ENCODE measurements around the gene PDZD8. TPM values are rescaled to one million over a fixed set of nuclear protein-coding genes. Genes with fewer than 3 reads are reported as not detected.

PDZD8 gene
- total RNA-seq, 1 experiment from 2014 or later, result 16.0 TPM

GRCh38 chr10:117420768-117421167 is 45.5 kb upstream of the PDZD8 start:
- Histone ChIP-seq H2AFZ (no peak overlapping the region), H3K4me3 (no peak overlapping the region), H4K20me1 (ENCODE audit: insufficient read depth) (no peaks in the 10 kb centered on the region), H3K27ac (no peak overlapping the region), H3K36me3 (ENCODE audit: low read depth) (no peaks in the 10 kb centered on the region), H3K4me2 (no peak overlapping the region), H3K9me3 (ENCODE audit: insufficient read depth, low read depth) (no peaks in the 10 kb centered on the region), H3K27me3 (ENCODE audit: insufficient read depth, low read depth) (no peaks in the 10 kb centered on the region), H3K79me2 (ENCODE audit: low read depth) (no peaks in the 10 kb centered on the region), H3K9me2 (ENCODE audit: insufficient read depth) (no peaks in the 10 kb centered on the region), H3K4me1 (replicated peaks; ENCODE audit: insufficient read depth) (peaks cover 24% of the 10 kb centered on the region), H3F3A (ENCODE audit: insufficient read depth, low read depth) (peaks cover 4% of the 10 kb centered on the region; the same call in 1 of the 2 replicates)
- intact Hi-C loops (cut with micrococcal nuclease; ENCODE audit: unreplicated experiment), result no loop called here
- DNase-seq, result no peak
- BruUV-seq (replicated peaks), result no TSS peak
- TF ChIP-seq, protein P1, sequence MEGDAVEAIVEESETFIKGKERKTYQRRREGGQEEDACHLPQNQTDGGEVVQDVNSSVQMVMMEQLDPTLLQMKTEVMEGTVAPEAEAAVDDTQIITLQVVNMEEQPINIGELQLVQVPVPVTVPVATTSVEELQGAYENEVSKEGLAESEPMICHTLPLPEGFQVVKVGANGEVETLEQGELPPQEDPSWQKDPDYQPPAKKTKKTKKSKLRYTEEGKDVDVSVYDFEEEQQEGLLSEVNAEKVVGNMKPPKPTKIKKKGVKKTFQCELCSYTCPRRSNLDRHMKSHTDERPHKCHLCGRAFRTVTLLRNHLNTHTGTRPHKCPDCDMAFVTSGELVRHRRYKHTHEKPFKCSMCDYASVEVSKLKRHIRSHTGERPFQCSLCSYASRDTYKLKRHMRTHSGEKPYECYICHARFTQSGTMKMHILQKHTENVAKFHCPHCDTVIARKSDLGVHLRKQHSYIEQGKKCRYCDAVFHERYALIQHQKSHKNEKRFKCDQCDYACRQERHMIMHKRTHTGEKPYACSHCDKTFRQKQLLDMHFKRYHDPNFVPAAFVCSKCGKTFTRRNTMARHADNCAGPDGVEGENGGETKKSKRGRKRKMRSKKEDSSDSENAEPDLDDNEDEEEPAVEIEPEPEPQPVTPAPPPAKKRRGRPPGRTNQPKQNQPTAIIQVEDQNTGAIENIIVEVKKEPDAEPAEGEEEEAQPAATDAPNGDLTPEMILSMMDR (conservative IDR thresholded peaks at IDR 0.05), result no peak
- no peak for TF ChIP-seq EZH2 (IDR thresholded peaks at IDR 0.05; ENCODE audit: low read depth)
- ChIA-PET CTCF (no interaction called here), POLR2A (ENCODE audit: unreplicated experiment) (no interaction called here)

- Histone ChIP-seq H3F3A (ENCODE audit: insufficient read depth, low read depth) (peaks cover 4% of the 10 kb centered on the region; the same call in 1 of the 2 replicates), H3K27me3 (ENCODE audit: insufficient read depth, low read depth) (no peaks in the 10 kb centered on the region), H3K4me3 (no peak overlapping the region), H4K20me1 (ENCODE audit: insufficient read depth) (no peaks in the 10 kb centered on the region), H3K27ac (no peak overlapping the region), H2AFZ (no peak overlapping the region), H3K9me2 (ENCODE audit: insufficient read depth) (no peaks in the 10 kb centered on the region), H3K4me2 (no peak overlapping the region), H3K9me3 (ENCODE audit: insufficient read depth, low read depth) (no peaks in the 10 kb centered on the region), H3K4me1 (replicated peaks; ENCODE audit: insufficient read depth) (peaks cover 25% of the 10 kb centered on the region), H3K79me2 (ENCODE audit: low read depth) (no peaks in the 10 kb centered on the region), H3K36me3 (ENCODE audit: low read depth) (no peaks in the 10 kb centered on the region)
- TF ChIP-seq, protein P1 (conservative IDR thresholded peaks at IDR 0.05), result no peak
- TF ChIP-seq EZH2 (IDR thresholded peaks at IDR 0.05; ENCODE audit: low read depth), result no peak
- ChIA-PET POLR2A (ENCODE audit: unreplicated experiment) (no interaction called here), CTCF (no interaction called here)
- no TSS peak for BruUV-seq (replicated peaks)
- peak in 1 of 2 experiments; percentile 64 for DNase-seq
- intact Hi-C loops (cut with micrococcal nuclease; ENCODE audit: unreplicated experiment), result no loop called here
These were observed 44.7 kb upstream of the PDZD8 start for GRCh38 chr10:117419921-117420320.

DNA sequence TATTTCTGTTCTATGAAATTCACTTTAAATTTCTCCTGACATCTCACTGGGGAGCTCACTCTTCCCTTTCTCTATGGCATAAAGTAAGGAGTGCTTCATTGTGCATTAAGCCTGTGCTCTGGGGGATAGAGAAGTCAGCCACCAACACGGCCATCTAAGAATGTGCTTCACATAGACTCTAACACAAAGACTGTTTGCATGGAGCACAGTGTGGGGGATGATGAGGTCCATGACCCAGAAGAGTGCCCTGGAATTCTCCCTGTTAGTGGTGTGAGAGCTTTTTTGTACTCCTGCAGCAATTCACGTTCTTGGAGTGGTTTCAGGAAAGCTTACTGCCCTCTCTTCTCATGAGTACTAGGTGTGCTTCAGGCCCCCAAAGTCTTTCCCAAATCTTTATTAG is 43.9 kb upstream of the PDZD8 start:
- POLR2A ChIA-PET (ENCODE audit: unreplicated experiment), result no interaction called here
- no peaks in the 10 kb centered on the region for H3K36me3 ChIP-seq (ENCODE audit: low read depth)
- intact Hi-C loops (cut with micrococcal nuclease; ENCODE audit: unreplicated experiment), result no loop called here
- H3F3A ChIP-seq (ENCODE audit: insufficient read depth, low read depth), result peaks cover 8% of the 10 kb centered on the region; the same call in 1 of the 2 replicates
- no peaks in the 10 kb centered on the region for H3K9me3 ChIP-seq (ENCODE audit: insufficient read depth, low read depth)
- no peak overlapping the region for H3K4me2 ChIP-seq
- H3K27ac ChIP-seq, result no peak overlapping the region
- TF ChIP-seq, protein P1 (conservative IDR thresholded peaks at IDR 0.05), result no peak
- TF ChIP-seq EZH2 (IDR thresholded peaks at IDR 0.05; ENCODE audit: low read depth), result no peak
- no peak for DNase-seq
- no peak overlapping the region for H3K4me3 ChIP-seq
- H3K9me2 ChIP-seq (ENCODE audit: insufficient read depth), result no peaks in the 10 kb centered on the region
- H3K27me3 ChIP-seq (ENCODE audit: insufficient read depth, low read depth), result no peaks in the 10 kb centered on the region
- CTCF ChIA-PET, result no interaction called here
- no peak overlapping the region for H2AFZ ChIP-seq
- H3K4me1 ChIP-seq (replicated peaks; ENCODE audit: insufficient read depth), result peaks cover 33% of the 10 kb centered on the region
- H4K20me1 ChIP-seq (ENCODE audit: insufficient read depth), result no peaks in the 10 kb centered on the region
- no peaks in the 10 kb centered on the region for H3K79me2 ChIP-seq (ENCODE audit: low read depth)
- no TSS peak for BruUV-seq (replicated peaks)
